H1 (cell line): ENCODE measurements around the gene CD47.

Experiments used
- ASH2L ChIP-seq: fragments of 200-600, 300-600 bp; sonication (generic); IDR thresholded peaks from one replicate; pipeline ENCODE4 v1.7.1; 2017; ENCODE audit warnings: low read length
- CHD2 ChIP-seq: IDR thresholded peaks from 2 replicates; pipeline ENCODE4 v1.6.1; 2012; ENCODE audit warnings: low read length, improper control_type of control experiment
- CTCF ChIP-seq, 3 experiments: IDR thresholded peaks; 1 replicate in 2 of 3; 2 replicates in 1 of 3; pipeline versions ENCODE4 v1.5.1 to v1.6.1; 2011; ENCODE audit warnings: low read length in 3 of 3, mild to moderate bottlenecking in 3 of 3, inconsistent platforms in 2 of 3, low read depth in 1 of 3, moderate library complexity in 1 of 3; ENCODE audit not compliant: insufficient read depth in 1 of 3; ENCODE audit errors: control extremely low read depth in 1 of 3
- EP300 ChIP-seq, 2 experiments: IDR thresholded peaks; 1 replicate in 1 of 2; 2 replicates in 1 of 2; pipeline ENCODE4 v1.6.1; 2011 to 2012; ENCODE audit warnings: low read depth in 2 of 2, low read length in 2 of 2, mild to moderate bottlenecking in 2 of 2, borderline replicate concordance in 1 of 2, inconsistent platforms in 1 of 2, moderate library complexity in 1 of 2
- EZH2 ChIP-seq: fragments of 200-600 bp; sonication (generic); IDR thresholded peaks from 2 replicates; pipeline ENCODE4 v1.7.1; 2012; ENCODE audit warnings: low read depth, mild to moderate bottlenecking, moderate library complexity, low read length, inconsistent platforms; ENCODE audit not compliant: severe bottlenecking
- JUN ChIP-seq: IDR thresholded peaks from 2 replicates; pipeline ENCODE4 v1.6.1; 2011; ENCODE audit warnings: low read depth, mild to moderate bottlenecking, improper control_type of control experiment, low read length
- POLR2A ChIP-seq, 2 experiments: IDR thresholded peaks; 1 replicate in 1 of 2; 2 replicates in 1 of 2; pipeline ENCODE4 v1.6.1; 2011; ENCODE audit warnings: low read depth in 2 of 2, low read length in 2 of 2, mild to moderate bottlenecking in 2 of 2; ENCODE audit errors: control extremely low read depth in 1 of 2
- SRF ChIP-seq: IDR thresholded peaks from 2 replicates; pipeline ENCODE4 v1.6.1; 2011; ENCODE audit warnings: mild to moderate bottlenecking, low read depth, low read length, moderate library complexity
- SUZ12 ChIP-seq: fragments of 200-600 bp; sonication (generic); IDR thresholded peaks from 2 replicates; pipeline ENCODE4 v1.6.1; 2012; ENCODE audit warnings: mild to moderate bottlenecking, inconsistent platforms, low read length, moderate library complexity, mixed read lengths
- TAF1 ChIP-seq: IDR thresholded peaks from 2 replicates; pipeline ENCODE4 v1.6.1; 2011; ENCODE audit warnings: mild to moderate bottlenecking, low read depth, low read length
- TBP ChIP-seq: IDR thresholded peaks from 2 replicates; pipeline ENCODE4 v1.6.1; 2011; ENCODE audit warnings: low read depth, low read length, improper control_type of control experiment
- TEAD4 ChIP-seq: IDR thresholded peaks from 2 replicates; pipeline ENCODE4 v1.6.1; 2012; ENCODE audit warnings: low read depth, low read length, inconsistent platforms, mixed read lengths

GRCh38 chr3:108008106-108008505 is 82.7 kb downstream of the CD47 start:
- TF ChIP-seq CTCF (IDR thresholded peaks at IDR 0.05; ENCODE audit: control extremely low read depth in 1 of 3, insufficient read depth in 1 of 3, low read depth in 1 of 3, low read length in 3 of 3) (no peak), TAF1 (no peak), TEAD4 (no peak), SUZ12 (no peak), POLR2A (IDR thresholded peaks at IDR 0.05; ENCODE audit: control extremely low read depth in 1 of 2, low read depth in 2 of 2, low read length in 2 of 2) (no peak), ASH2L (no peak), EZH2 (no peak), SRF (no peak), TBP (no peak), CHD2 (no peak), JUN (no peak), EP300 (IDR thresholded peaks at IDR 0.05; ENCODE audit: borderline replicate concordance in 1 of 2, low read depth in 2 of 2, low read length in 2 of 2) (no peak)
